Fibroblast of villous mesenchyme (primary cell): ENCODE results near the gene ANKRD53. TPM values are rescaled to one million over a fixed set of nuclear protein-coding genes. Genes with fewer than 3 reads are reported as not detected.
"Not testable (repeated sequence)": the region's sequence is repeated elsewhere in the genome, so short reads cannot be mapped to it uniquely, and the experiment has no call there.

ENCODE experiments used
- DNase-seq: peaks from one replicate; pipeline ENCODE4 v3.0.0-alpha.2; 2010; ENCODE audit warnings: low read depth
- H3K4me3 ChIP-seq: 2 replicates; pipeline ENCODE4 v1.5.1; 2011; ENCODE audit warnings: low read depth, mild to moderate bottlenecking, low read length
- CTCF ChIP-seq: IDR thresholded peaks from 2 replicates; pipeline ENCODE4 v1.5.1; 2012; ENCODE audit warnings: low read depth, mild to moderate bottlenecking, low read length; ENCODE audit not compliant: insufficient read depth
- total RNA-seq: library from RNA; depleted of rRNA; stranded (reverse); fragments of >200 nt; gene quantifications from 2 replicates; pipeline ENCODE4 v1.2.3, GENCODE V29; 2012

The ANKRD53 gene
- total RNA-seq, 1 donor: 0.43 TPM

GRCh38 chr2:70999362-70999761, 20.9 kb downstream of the ANKRD53 start:
- no peak for DNase-seq
- TF ChIP-seq CTCF: no peak
- no peak overlapping the region for H3K4me3 ChIP-seq

DNA sequence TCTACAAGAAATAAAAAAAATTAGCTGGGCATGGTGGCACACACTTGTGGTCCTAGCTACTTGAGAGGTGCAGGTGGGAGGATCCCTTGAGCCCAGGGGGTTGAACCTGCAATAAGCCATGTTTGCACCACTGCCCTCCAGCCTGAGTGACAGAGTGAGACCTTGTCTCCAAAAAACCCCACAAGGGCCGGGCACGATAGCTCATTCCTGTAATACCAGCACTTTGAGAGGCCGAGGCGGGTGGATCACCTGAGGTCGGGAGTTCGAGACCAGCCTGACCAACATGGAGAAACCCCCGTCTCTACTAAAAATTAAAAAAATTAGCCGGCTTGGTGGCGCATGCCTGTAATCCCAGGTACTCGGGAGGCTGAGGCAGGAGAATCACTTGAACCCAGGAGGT, 21.5 kb downstream of the ANKRD53 start:
- not testable (repeated sequence) for H3K4me3 ChIP-seq, DNase-seq

- peak; percentile 92 for TF ChIP-seq CTCF
- H3K4me3 ChIP-seq: peak overlapping the region; percentile 26
- DNase-seq: peak; percentile 67
Observed at GRCh38 chr2:71000780-71001591, 22.6 kb downstream of the ANKRD53 start.

- no peak for TF ChIP-seq CTCF
- no peak overlapping the region for H3K4me3 ChIP-seq
- DNase-seq: no peak
Observed at GRCh38 chr2:71001592-71001927, 23.1 kb downstream of the ANKRD53 start.

DNA sequence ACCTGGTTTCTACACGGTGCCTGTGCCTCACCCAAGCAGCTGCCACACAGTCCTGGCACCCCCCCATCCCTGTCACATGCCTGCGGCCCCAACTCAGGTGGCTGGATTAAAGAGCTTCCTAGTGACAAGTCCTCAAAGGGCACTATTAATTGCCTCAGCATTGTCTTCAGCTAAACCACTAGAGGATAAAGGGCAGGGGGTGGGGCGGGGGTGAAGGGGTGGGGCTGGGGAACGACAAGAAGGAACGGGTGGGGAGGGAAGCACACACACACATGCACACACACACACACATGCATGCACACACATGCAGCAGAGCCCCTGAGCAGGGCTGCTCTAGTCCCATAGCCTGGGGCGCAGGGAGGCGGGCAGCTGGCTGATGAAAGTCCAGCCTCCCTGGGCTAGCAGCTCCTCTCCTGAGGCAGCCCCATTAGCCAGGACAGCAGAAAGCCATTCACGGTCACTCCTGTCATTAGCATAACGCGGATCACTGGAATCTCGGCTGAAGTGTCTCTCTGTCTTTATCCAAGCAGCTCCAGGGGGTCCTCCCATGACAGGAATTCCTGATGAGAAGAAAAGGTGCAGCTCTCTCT, 23.6 kb downstream of the ANKRD53 start:
- no peak for TF ChIP-seq CTCF
- DNase-seq: no peak
- H3K4me3 ChIP-seq: no peak overlapping the region

- no peak overlapping the region for H3K4me3 ChIP-seq
- no peak for DNase-seq
- no peak for TF ChIP-seq CTCF
Observed at GRCh38 chr2:71003396-71003795, 25.0 kb downstream of the ANKRD53 start.

- H3K4me3 ChIP-seq: no peak overlapping the region
- DNase-seq: no peak
- TF ChIP-seq CTCF: no peak
Observed at GRCh38 chr2:71003966-71004755, 25.7 kb downstream of the ANKRD53 start.
